NCI-H1092 treated with DMSO at 0.1 percent for 48 hours (cell line): ENCODE results near the gene DMXL2.
"Not testable (repeated sequence)": the region's sequence is repeated elsewhere in the genome, so short reads cannot be mapped to it uniquely, and the experiment has no call there.

ENCODE experiments used
- DNase-seq: peaks from one replicate; lab custom pipeline; 2025; lab: John Stamatoyannopoulos, UW

The DMXL2 gene

GRCh38 chr15:51622604-51623370 lies at the start of gene DMXL2:
Gene DMXL2, minus strand, starts transcription at chr15:51622771. Its CDS starts 226 bp downstream, at chr15:51622545.
- DNase-seq: peak; percentile 93

DNA sequence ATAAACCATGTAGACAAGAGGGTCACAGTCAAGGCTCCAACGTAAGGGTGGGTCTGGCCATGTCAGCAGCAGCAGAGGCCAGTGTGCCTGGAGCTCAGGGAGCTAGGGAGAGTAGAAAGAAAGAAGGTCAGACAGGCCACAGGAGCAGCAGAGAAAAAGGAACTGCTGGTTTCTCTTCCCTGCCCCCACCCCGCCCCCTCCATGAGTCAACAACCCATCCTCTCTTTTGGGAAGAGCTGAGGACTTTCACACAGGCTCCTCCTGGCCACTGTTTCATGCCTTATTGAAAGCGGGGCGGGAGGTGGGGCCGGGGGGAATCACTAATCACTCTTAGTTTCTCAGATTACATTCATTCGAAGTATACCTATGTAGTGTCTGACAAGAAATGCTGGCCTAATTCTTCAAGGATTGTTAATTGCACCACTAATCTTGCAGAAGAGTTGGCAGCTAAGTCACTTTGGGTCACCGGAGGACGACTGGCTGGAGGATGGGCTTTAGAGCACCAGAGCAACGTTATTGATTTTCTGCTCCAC lies 49.6 kb upstream of the DMXL2 start:
- no peak for DNase-seq

DNA sequence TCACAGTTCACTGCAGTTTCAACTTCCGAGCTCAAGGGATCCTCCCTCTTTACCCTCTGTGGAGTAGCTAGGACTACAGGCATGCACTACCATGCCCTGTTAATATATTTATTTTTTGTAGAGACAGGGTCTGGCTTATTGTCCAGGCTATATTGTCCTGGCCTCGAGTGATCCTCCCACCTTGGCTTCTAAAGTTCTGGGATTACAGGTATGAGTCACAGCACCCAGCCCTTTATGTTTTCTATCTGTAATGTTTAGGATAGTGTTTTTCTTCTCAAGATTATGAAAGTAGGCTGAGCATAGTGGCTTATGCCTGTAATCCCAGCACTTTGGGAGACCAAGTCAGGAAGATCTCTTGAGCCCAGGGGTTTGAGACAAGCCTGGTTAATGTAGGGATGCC lies 46.8 kb upstream of the DMXL2 start:
- no peak for DNase-seq

GRCh38 chr15:51668446-51668845 lies 45.9 kb upstream of the DMXL2 start:
- no peak for DNase-seq

DNA sequence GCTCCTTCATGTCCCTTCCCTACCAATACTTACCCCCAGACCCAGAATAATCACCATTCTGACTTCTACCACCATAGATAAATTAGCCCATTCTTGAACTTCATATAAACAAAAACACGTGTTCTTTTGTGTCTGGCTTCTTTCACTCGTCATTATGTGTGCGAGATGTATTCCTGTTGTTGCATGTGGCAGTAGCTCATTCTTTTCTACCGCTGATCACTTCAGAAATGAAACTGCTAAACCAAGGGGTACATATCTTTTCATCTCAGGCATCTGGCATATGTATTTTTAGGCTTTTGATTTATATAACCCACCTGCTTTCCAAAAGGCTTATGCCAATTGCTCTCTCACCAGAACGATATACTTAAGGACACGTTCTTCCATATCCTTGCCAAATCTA lies 44.9 kb upstream of the DMXL2 start:
- DNase-seq: no peak

GRCh38 chr15:51661072-51661471 lies 38.5 kb upstream of the DMXL2 start:
- no peak for DNase-seq

DNA sequence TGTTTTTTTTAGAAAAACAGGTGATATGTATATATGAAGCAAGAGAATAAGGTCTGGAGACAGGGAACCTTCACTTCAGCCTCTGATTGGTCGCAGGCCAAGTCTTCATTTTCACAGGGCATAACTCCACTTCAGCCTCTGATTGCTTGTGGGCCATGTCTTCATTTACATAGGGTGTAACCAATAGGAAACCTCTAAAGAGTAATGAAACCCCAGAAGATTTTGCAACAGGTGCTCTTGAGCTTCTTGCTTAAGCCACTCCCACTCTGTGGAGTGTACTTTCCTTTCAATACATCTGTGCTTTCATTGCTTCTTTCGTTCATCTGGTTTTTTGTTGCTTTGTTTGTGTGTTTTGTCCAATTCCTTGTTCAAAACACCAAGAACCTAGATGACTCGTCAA lies 36.1 kb upstream of the DMXL2 start:
- no peak for DNase-seq

DNA sequence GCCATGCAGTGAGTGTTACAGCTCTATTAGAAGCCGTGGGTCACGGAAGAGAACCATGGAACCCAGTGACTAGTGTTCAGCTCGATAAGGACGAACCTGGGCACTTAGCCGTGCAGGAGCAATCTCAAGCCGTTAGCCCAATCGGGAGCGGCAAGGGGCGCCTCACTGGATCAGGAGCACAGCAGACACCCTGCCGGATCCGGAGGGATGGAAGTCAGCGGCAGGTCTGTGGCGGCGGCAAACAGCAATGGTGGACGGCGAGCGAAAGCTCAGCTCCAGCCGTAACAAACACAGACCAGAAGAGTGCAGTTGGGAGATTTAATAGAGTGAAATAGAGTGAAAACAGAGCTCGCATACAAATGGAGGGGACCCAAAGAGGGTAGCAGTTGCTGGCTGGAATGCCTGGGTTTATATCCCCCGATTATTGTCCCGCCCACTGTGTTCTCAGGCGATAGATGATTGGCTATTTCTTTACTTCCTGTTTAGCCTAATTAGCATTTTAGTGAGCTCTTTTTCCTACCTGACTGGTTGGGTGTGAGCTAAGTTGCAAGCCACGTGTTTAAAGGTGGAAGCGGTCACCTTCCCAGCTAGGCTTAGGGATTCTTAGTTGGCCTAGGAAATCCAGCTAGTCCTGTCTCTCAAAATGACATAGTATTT lies 33.0 kb upstream of the DMXL2 start:
- DNase-seq: not testable (repeated sequence)

- DNase-seq: no peak
These were observed 29.6 kb upstream of the DMXL2 start for GRCh38 chr15:51652084-51652668.

DNA sequence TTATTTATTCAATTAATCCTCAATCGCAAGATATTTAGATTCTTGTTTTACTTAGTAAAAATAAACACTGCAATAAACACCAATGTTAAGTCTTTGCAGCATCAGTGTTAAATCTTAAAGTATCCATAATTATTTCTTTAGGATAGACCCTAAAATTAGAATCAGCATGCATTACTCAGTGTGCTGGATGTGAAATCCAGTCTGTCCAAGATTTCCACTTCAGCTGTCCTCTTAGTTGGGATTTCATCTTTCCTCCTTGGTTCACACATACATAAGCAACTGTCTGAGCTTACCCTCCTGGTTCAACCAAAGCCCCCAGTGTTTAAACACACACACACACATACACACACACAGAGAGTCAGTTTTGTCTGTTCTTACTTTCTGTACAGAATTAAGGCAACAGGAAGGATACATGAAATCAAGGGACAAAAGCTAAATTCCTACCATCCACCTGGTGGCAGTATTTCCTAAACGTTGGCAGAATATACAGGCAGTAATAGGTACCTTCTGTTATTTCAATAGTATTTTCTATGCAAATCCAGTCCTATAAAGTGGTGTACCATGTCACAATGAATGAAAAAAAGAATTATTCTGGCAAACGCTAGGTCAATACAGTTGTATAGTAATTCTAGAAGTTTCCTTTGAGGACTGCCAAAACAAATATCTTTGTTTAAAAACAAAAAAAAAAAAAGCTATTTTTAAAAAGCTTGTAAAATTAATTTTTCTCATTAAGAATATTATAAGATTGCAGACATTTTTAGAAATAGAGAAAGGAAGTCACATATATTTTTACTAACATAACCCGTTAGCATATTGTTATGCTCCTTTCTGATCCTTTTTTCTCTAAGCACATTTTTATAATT lies 27.3 kb upstream of the DMXL2 start:
- DNase-seq: peak; percentile 83

GRCh38 chr15:51648643-51649042 lies 26.1 kb upstream of the DMXL2 start:
- DNase-seq: not testable (repeated sequence)

GRCh38 chr15:51648101-51648500 lies 25.5 kb upstream of the DMXL2 start:
- not testable (repeated sequence) for DNase-seq

DNA sequence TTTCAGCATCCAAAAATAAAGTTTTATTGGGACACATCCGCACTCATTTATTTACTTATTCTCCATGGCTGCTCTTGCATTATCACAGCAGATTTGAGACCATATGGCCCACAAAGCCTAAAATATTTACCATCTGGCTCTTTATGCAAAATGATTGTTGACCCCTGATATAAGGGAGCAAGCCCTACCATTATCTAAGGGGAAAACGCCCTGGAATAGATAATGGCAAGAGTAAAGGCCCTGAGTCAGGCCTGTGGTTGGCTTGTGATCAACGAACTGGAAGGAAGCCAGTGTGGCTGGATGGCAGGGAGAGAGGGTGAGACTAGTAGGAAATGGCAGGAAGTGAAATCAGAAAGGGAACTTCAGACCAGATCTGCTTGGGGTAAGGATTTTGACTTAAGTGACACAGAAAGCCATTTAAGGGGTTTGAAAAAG lies 24.6 kb upstream of the DMXL2 start:
- DNase-seq: peak; percentile 51

DNA sequence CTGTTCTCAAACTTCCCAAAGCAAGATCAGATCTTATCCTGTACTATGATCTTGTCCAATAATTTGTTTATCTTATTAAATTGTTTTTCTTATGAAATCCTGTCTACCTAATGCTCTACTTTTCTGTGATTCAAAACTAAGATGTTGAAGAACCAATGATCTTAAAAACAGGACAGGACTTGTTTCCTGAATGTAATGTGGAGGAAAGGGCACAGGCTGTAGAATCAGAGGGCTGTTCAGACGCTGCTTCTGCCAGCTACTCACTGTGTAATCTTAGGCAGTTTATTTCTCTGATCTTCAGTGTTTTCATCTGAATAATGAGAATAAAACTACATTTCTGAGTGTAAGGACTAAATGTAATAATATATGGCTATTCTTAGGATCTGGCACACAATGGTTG lies 20.1 kb upstream of the DMXL2 start:
- no peak for DNase-seq

DNA sequence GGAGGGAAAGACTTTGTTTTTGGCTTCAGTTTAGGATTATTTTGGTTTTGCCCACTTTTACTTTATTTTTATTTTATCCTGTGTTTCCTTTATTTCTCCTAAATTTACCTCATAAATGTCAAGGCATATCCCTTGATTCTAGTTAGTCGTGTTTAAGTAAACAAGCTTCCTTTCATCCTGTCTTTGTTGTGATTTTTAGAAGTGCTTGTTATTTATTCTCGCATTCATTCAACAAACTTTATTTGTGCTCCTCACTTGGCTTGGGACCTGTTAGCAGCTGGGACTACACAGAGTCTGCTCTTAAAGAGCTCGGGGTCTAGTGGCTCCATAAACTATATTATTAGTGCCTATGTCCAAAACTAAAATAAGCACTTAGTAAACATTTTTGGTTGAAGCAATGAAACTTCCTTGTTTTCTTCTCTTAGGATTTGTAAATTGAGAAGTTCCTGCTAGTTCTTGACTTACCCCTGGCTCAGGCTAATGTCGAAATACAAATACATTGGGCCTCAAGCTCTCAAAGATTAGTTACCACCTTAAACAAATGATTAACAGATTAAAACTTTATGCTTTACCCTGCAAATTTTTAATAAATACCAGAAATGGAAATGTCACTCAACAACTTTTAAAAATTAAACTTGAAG lies 19.0 kb upstream of the DMXL2 start:
- no peak for DNase-seq

DNA sequence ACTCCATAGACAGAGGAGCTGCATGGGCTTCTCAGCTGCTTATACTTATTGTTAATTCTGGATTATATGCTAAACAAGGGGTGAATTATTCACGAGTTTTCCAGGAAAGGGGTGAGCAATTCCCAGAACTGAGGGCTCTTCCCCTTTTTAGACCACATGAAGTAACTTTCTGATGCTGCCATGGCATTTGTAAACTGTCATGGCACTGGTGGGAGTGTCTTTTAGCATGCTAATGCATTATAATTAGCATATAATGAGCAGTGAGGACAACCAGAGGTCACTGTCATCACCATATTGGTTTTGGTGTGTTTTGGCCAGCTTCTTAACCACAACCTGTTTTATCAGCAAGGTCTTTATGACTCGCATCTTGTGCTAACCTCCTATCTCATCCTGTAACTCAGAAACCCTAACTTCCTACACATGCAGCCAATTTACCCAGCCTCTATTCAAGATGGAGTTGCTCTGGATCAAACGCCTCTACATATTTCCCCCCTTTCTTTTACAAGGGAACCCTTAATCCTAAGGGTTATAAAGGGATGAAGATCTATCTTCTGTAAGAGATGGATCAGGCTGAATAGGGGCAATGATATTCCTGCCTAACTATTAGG lies 12.1 kb upstream of the DMXL2 start:
- no peak for DNase-seq

GRCh38 chr15:51629612-51630011 lies 7.0 kb upstream of the DMXL2 start:
- no peak for DNase-seq

GRCh38 chr15:51625236-51625635 lies 2.7 kb upstream of the DMXL2 start:
- no peak for DNase-seq

DNA sequence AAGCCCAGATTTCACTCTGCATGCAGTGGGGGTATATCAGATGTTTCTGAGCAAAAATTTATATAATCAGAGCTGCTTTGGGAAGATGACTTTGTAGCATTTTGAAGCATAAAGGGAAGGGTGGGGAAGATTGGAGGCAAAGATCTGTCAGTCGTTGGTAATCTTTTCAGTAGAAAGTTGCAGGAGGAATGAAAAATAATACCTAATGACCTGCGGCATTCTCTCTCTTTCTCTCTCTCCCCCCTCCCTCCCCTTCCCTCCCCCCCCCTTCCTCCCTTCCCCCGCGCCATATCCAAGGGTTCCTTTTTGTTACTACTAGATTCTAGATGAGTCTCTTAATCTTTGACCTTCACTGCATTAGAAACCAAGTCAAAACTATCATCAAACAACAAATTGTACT lies 1.5 kb upstream of the DMXL2 start:
- no peak for DNase-seq

GRCh38 chr15:51623386-51623938 lies 891 bp upstream of the DMXL2 start:
- peak; percentile 26 for DNase-seq
